ENCODE measurements around the gene CWH43.
"Not testable (repeated sequence)": the region's sequence is repeated elsewhere in the genome, so short reads cannot be mapped to it uniquely, and the experiment has no call there.

CWH43 gene

GRCh38 chr4:49098034-49098759 is 112.1 kb downstream of the CWH43 start:
- not testable (repeated sequence) for DNase-seq

- DNase-seq, result not testable (repeated sequence)
Observed at GRCh38 chr4:49099831-49100444, 113.9 kb downstream of the CWH43 start.

GRCh38 chr4:49102344-49102898 is 116.3 kb downstream of the CWH43 start:
- DNase-seq, result not testable (repeated sequence)

GRCh38 chr4:49103436-49104136 is 117.5 kb downstream of the CWH43 start:
- not testable (repeated sequence) for DNase-seq

- DNase-seq, result not testable (repeated sequence)
Observed at GRCh38 chr4:49104231-49104930, 118.3 kb downstream of the CWH43 start.

GRCh38 chr4:49105248-49105904 is 119.3 kb downstream of the CWH43 start:
- not testable (repeated sequence) for DNase-seq

- peak; percentile 27 for DNase-seq
Observed at GRCh38 chr4:49107262-49107661, 121.2 kb downstream of the CWH43 start.

GRCh38 chr4:49108183-49108978 is 122.3 kb downstream of the CWH43 start:
- not testable (repeated sequence) for DNase-seq

- not testable (repeated sequence) for DNase-seq
Observed at GRCh38 chr4:49109567-49110166, 123.6 kb downstream of the CWH43 start.

GRCh38 chr4:49110579-49110978 is 124.5 kb downstream of the CWH43 start:
- not testable (repeated sequence) for DNase-seq
